ENCODE data around the gene HES7.

Gene HES7

DNA sequence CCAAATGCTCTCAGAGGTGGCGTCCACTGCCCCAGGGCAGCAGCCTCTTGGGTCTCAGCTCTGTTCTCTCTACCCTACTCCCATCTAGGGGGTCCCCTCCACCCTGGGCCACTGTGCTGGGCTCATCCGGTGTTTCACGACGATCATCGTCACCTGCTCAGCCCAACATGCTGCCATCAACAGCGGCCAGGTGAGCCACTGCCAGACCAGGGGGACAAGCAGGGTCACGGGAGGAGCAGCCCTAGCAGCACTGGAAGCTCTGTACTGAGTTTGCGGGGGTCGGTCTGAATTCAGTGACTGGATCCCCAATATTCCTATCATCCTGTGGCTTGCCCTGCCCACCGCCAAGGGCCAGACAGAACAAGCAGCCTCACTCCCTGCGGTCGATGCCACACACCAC is 52.4 kb downstream of the HES7 start:
- no peak for DNase-seq

All from activated CD8-positive, alpha-beta memory T cell treated with anti-CD3 and anti-CD28 coated beads for 24 hours (primary cell).